ENCODE results near the gene TCAIM. TPM values are rescaled to one million over a fixed set of nuclear protein-coding genes. Genes with fewer than 3 reads are reported as not detected.

The TCAIM gene
- total and polyA plus RNA-seq, 2 donors (not counting 3 experiments of a cell fraction or from before 2014, with no cell fraction given): 9.2 to 18.2 TPM

DNA sequence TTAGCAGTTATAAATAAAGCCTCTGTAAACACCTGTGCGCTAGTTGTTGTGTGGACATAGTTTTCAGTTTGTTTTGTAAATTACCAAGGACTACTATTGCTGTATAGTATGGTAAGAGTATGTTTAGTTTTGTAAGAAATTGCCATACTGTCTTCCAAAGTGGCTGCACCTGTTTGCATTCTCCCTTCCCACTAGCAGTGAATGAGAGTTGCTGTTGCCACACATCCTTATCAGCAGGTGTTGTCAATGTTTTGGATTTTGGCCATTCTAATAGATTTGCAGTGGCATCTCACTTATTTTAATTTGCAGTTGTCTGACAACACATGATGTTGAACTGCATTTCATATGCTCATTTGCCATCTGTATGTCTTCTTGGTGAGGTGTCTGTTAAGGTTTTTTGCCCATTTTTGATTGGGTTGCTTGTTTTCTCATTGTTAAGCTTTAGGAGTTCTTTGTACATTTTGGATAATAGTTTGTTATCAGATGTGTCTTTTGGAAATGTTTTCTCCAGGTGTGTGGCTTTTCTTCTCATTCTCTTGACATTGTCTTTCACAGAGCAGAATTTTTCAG, 14.9 kb downstream of the TCAIM start:
- CTCF ChIA-PET: no interaction called here
- dilution Hi-C loops (cut with MboI; ENCODE audit: extremely low pct_ligation_motif_present, low sequenced_read_pairs): no loop called here

More for the DNA sequence above, 14.9 kb downstream of the TCAIM start:
- TF ChIP-seq MYC (IDR thresholded peaks at IDR 0.05; ENCODE audit: low read depth, low read length) (no peak), EZH2 (IDR thresholded peaks at IDR 0.05; ENCODE audit: borderline replicate concordance, low read depth, low read length, severe bottlenecking) (no peak), JUN (IDR thresholded peaks at IDR 0.05; ENCODE audit: borderline replicate concordance, insufficient read depth, insufficient read length, low read depth) (no peak), FOS (IDR thresholded peaks at IDR 0.05; ENCODE audit: borderline replicate concordance, insufficient read depth, low read length) (no peak), POLR2AphosphoS5 (IDR thresholded peaks at IDR 0.05; ENCODE audit: insufficient read depth, low read depth, low read length) (no peak), POLR2A (IDR thresholded peaks at IDR 0.05; ENCODE audit: low read depth, low read length) (no peak)
- TF ChIP-seq, protein P1, sequence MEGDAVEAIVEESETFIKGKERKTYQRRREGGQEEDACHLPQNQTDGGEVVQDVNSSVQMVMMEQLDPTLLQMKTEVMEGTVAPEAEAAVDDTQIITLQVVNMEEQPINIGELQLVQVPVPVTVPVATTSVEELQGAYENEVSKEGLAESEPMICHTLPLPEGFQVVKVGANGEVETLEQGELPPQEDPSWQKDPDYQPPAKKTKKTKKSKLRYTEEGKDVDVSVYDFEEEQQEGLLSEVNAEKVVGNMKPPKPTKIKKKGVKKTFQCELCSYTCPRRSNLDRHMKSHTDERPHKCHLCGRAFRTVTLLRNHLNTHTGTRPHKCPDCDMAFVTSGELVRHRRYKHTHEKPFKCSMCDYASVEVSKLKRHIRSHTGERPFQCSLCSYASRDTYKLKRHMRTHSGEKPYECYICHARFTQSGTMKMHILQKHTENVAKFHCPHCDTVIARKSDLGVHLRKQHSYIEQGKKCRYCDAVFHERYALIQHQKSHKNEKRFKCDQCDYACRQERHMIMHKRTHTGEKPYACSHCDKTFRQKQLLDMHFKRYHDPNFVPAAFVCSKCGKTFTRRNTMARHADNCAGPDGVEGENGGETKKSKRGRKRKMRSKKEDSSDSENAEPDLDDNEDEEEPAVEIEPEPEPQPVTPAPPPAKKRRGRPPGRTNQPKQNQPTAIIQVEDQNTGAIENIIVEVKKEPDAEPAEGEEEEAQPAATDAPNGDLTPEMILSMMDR (IDR thresholded peaks at IDR 0.05; ENCODE audit: extremely low read depth in 1 of 2, insufficient read depth in 1 of 2, low read depth in 1 of 2, low read length in 2 of 2): no peak
- TF ChIP-seq, protein P2, sequence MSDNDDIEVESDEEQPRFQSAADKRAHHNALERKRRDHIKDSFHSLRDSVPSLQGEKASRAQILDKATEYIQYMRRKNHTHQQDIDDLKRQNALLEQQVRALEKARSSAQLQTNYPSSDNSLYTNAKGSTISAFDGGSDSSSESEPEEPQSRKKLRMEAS (IDR thresholded peaks at IDR 0.05; ENCODE audit: insufficient read depth, insufficient read length): no peak
- POLR2A ChIA-PET: interaction anchor here (0.6 kb wide), 1 partner anchor 95 kb away, joined by 3 read pairs; no protein-coding TSS in a partner anchor
- peaks cover 6% of the 10 kb centered on the region for H3K4me1 ChIP-seq (ENCODE audit: control insufficient read depth, extremely low read depth, insufficient read depth, low read length)
- intact Hi-C loops (cut with micrococcal nuclease): no loop called here
- H3K4me3 ChIP-seq (replicated peaks in 1 of 3; ENCODE audit: insufficient read depth in 1 of 3, low read depth in 1 of 3, low read length in 3 of 3): no peak overlapping the region
- H3K36me3 ChIP-seq (ENCODE audit: control insufficient read depth in 2 of 2, extremely low read depth in 1 of 2, insufficient read depth in 2 of 2, low read length in 2 of 2): no peaks in the 10 kb centered on the region
- BruUV-seq (replicated peaks): no TSS peak
- H2AFZ ChIP-seq (ENCODE audit: low read depth, low read length): no peak overlapping the region
- H3K27ac ChIP-seq (ENCODE audit: insufficient read depth, low read depth, low read length): no peak overlapping the region
- no peak overlapping the region for H3K4me2 ChIP-seq (ENCODE audit: insufficient read depth, low read length)
- H3K79me2 ChIP-seq (ENCODE audit: control insufficient read depth, insufficient read depth, low read length): no peaks in the 10 kb centered on the region
- no peaks in the 10 kb centered on the region for H4K20me1 ChIP-seq (replicated peaks; ENCODE audit: control insufficient read depth, extremely low read depth, insufficient read depth, low read length)
- H3K9ac ChIP-seq (replicated peaks; ENCODE audit: extremely low read depth, insufficient read depth, low read length): no peak overlapping the region
- H3K9me3 ChIP-seq (replicated peaks; ENCODE audit: control insufficient read depth, insufficient read depth, low read length): no peaks in the 10 kb centered on the region
- H3K9me1 ChIP-seq (replicated peaks; ENCODE audit: control insufficient read depth, extremely low read depth, insufficient read depth, low read length): no peaks in the 10 kb centered on the region
- FAIRE-seq: no peak
- DNase-seq (ENCODE audit: low read depth, low spot score): no peak
- no peaks in the 10 kb centered on the region for H3K27me3 ChIP-seq (ENCODE audit: control insufficient read depth in 2 of 2, insufficient read depth in 2 of 2, low read length in 2 of 2)
